ENCODE results near the gene OR51V1.
"Not testable (repeated sequence)": the region's sequence is repeated elsewhere in the genome, so short reads cannot be mapped to it uniquely, and the experiment has no call there.

OR51V1 gene

DNA sequence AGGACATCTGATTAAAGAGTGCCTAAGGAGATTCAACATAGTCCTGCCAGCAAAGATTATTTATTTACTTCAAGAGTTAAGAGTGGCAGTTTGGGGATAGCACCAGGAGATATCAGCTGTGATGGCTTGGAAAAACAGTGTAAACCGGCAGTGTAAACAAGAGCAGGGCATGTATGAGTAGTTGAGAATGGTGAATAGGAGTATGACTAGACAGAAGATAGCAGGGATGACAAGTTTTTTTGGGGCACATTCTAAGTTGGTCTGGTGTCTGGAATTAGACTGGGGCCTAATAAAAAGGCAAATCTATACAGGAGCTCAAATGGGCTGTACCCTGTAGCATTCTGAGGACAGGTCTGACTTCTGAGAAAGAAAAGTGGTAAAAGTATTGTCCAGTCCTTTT lies 39.4 kb downstream of the OR51V1 start:
- DNase-seq = not testable (repeated sequence)

DNA sequence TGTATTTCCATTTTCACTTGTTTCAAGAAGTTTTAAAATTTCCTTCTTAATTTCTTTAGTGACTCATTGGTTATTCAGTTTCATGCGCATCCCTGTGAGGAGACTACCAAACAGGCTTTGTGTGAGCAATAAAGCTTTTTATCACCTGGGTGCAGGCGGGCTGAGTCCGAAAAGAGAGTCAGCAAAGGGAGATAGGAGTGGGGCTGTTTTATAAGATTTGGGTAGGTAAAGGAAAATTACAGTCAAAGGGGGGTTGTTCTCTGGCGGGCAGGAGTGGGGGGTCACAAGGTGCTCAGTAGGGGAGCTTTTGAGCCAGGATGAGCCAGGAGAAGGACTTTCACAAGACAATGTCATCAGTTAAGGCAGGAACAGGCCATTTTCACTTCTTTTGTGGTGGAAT lies 40.3 kb downstream of the OR51V1 start:
- not testable (repeated sequence) for DNase-seq

DNA sequence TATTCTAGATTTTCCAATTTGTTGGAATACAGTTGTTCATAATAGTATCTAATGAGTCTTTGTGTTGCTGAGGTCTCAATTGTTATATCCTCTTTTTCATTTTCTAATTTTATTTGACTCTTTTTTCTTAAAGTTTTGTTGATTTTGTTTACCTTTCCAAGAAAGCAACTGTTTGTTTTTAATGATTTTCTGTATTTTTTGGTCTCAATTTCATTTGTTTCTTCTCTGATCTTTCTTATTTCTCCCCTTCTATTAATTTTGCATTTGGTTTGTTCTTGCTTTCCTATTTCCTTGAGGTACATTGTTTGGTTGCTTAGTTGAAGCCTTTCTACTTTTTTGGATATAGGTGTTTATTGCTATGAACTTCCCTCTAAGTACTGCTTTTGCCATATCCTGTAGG lies 40.7 kb downstream of the OR51V1 start:
- DNase-seq = no peak

DNA sequence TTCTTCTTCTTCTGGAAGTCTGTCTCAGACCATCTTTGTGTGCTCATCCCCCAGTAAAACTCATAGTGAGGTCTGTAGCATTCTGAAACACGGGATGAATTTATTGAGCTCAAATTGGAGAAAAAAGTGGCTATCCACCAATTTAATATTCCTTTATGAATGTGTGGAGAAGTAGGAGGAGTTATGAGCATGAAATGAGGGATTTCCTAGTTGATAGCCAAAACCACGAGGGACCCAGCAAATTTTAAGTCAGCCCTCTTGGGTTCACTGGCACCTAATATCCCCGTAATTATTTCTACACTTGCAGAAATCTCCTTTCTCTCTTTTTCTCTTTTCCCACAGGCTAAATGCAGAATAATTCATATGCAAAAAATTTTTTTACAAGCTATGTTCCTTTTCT lies 45.8 kb downstream of the OR51V1 start, which contains the start of gene OR52A1:
Gene OR52A1 (minus strand): TSS at position 101 of the 400 bp plus-strand sequence. CDS start 2,388 bp downstream, outside the sequence.
- no peak for DNase-seq

DNA sequence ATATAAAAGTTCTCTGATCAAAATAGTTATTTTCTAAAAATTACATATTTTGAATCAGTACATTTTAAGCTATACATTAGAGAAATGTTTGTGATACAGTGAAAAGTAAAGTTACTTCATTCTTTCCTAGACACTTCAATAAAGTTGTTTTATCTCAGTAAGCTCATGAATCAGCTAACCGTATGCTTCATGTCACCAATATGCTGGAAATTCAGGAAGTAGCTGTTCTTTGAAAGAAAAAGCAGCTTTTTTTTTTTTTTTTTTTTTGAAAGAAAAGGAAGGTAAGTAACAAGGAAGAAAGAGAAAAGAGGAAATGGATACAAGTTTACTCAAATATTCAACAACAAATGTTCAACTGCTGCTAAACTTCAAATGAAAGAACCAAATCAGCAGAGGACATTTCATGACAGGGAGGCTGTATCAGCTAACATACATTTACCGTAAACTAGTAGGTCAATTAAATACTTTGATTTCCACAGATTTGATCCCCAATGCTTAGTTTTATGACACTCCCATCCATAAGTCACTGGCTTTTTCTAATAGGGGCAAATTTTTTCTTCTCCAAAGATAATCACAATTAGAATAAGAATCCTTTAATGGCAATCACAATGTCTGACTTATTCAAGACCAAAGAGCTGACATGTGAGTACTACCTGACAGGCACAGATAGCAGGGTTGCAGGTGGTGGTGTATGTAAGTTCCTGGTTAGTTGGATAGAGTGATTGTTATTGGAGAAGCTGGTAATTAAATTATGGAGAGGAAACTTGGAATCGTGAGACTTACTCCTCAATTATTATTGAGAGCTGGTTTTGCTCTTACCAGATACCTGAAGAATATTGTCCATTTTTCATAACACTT lies 46.7 kb downstream of the OR51V1 start:
- no peak for DNase-seq

DNA sequence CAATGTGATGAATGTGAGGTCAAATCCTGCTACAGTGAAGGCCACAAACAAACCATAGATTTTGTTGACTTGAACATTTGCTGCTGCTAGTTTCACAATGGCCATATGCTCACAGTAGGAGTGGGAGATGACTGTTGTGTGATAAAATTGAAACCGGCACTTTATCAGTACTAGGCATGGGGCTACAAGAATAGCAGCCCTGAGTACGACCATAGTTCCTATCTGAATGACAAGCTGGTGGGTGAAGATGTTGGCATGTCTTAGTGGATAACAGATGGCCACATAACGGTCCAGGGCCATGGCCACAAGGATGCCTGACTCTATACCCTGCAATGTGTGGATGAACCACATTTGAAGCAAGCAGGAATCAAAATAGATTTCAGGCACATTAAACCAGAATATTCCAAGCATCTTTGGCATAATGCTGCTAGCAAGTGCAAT lies 48.7 kb downstream of the OR51V1 start:
- no peak for DNase-seq
